HCT116 (cell line): ENCODE results near the gene TPM4. TPM values are rescaled to one million over a fixed set of nuclear protein-coding genes. Genes with fewer than 3 reads are reported as not detected.

Source experiments
- ATAC-seq: fragments of 200-7000 bp; cut with Tn5 transposase; 2 replicates; pipeline ENCODE4 v1.9.1; 2020; ENCODE audit warnings: mild to moderate bottlenecking, moderate library complexity
- BruUV-seq: library from RNA; stranded (reverse); fragments of 400-500 nt; replicated peaks from 2 replicates; lab custom pipeline; 2021; lab: Mats Ljungman, UMichigan
- CTCF ChIA-PET: fragments of 300-600 bp; sonication (Branson Sonifier 250); formaldehyde crosslinking; loops from one replicate; lab custom pipeline; 2021; ENCODE audit warnings: antibody characterized with exemption; lab: Charles Lee
- POLR2A ChIA-PET: fragments of 300-600, 350-600 bp; sonication (Branson Sonifier 250); formaldehyde crosslinking; loops from one replicate; lab custom pipeline; 2021; ENCODE audit warnings: antibody characterized with exemption; lab: Charles Lee
- RAD21 ChIA-PET, 2 experiments: fragments of 300-600 bp; sonication (Branson Sonifier 250); formaldehyde crosslinking; loops; one replicate each; lab custom pipeline; 2023; ENCODE audit warnings: low total read pairs in 2 of 2; ENCODE audit not compliant: uncharacterized antibody in 2 of 2, unreplicated experiment in 2 of 2, low non-redundant PET in 1 of 2; lab: Charles Lee
- DNase-seq: peaks from one replicate; pipeline ENCODE4 v3.0.0-alpha.2; 2010; ENCODE audit warnings: low read depth, low spot score
- H2AFZ ChIP-seq: fragments of 200-600 bp; shearing (Covaris generic), sonication (generic); 2 replicates; pipeline ENCODE4 v1.6.1; 2017; ENCODE audit warnings: low read depth, mixed run types, mixed read lengths, antibody characterized with exemption, low read length; ENCODE audit not compliant: poor library complexity, severe bottlenecking
- H3K27ac ChIP-seq: 2 replicates; pipeline ENCODE4 v1.5.1; 2012; ENCODE audit warnings: low read depth, low read length
- H3K27me3 ChIP-seq: fragments of 200-600 bp; sonication (generic); 2 replicates; pipeline ENCODE4 v1.6.1; 2016; ENCODE audit warnings: mixed run types, low read length, mixed read lengths; ENCODE audit not compliant: insufficient read depth
- H3K36me3 ChIP-seq, 2 experiments: fragments of 200-500 bp in 1 of 2; fragments of 200-600 bp in 1 of 2; sonication (Bioruptor generic) in 1 of 2; sonication (generic) in 1 of 2; 2 replicates each; pipeline versions ENCODE4 v1.5.1 to v1.6.1; 2014 to 2016; ENCODE audit warnings: low read length in 2 of 2, inconsistent platforms in 1 of 2, mixed read lengths in 1 of 2, mixed run types in 1 of 2; ENCODE audit not compliant: insufficient read depth in 2 of 2, control insufficient read depth in 1 of 2
- H3K4me1 ChIP-seq, 2 experiments: fragments of 200-600 bp in 1 of 2; sonication (generic) in 1 of 2; 2 replicates each; pipeline versions ENCODE4 v1.5.1 to v1.6.1; 2012 to 2017; ENCODE audit warnings: low read length in 2 of 2, inconsistent platforms in 1 of 2, mild to moderate bottlenecking in 1 of 2, mixed read lengths in 1 of 2, mixed run types in 1 of 2, moderate library complexity in 1 of 2; ENCODE audit not compliant: insufficient read depth in 2 of 2, control insufficient read depth in 1 of 2
- H3K4me2 ChIP-seq: fragments of 200-600 bp; sonication (generic); 2 replicates; pipeline ENCODE4 v1.6.1; 2017; ENCODE audit warnings: mixed run types, low read length, mixed read lengths
- H3K4me3 ChIP-seq, 2 experiments: fragments of 200-600 bp in 1 of 2; sonication (generic) in 1 of 2; replicated peaks in 1 of 2; 2 replicates each; pipeline ENCODE4 v1.5.1; 2011 to 2016; ENCODE audit warnings: low read length in 2 of 2, control low read depth in 1 of 2, low read depth in 1 of 2, mild to moderate bottlenecking in 1 of 2, mixed read lengths in 1 of 2, mixed run types in 1 of 2
- H3K79me2 ChIP-seq: fragments of 200-600 bp; sonication (generic); 2 replicates; pipeline ENCODE4 v1.6.1; 2017; ENCODE audit warnings: mild to moderate bottlenecking, mixed run types, low read length, moderate library complexity, mixed read lengths; ENCODE audit not compliant: insufficient read depth
- H3K9ac ChIP-seq: fragments of 200-600 bp; sonication (generic); 2 replicates; pipeline ENCODE4 v1.6.1; 2016; ENCODE audit warnings: low read length, mixed read lengths
- H3K9me2 ChIP-seq: fragments of 200-600 bp; sonication (generic), shearing (Covaris generic); 2 replicates; pipeline ENCODE4 v1.6.1; 2017; ENCODE audit warnings: mixed run types, mild to moderate bottlenecking, moderate library complexity; ENCODE audit not compliant: insufficient read depth
- H3K9me3 ChIP-seq, 2 experiments: fragments of 200-500 bp in 1 of 2; fragments of 200-600 bp in 1 of 2; sonication (Bioruptor generic) in 1 of 2; sonication (generic) in 1 of 2; 2 replicates each; pipeline ENCODE4 v1.6.1; 2014 to 2017; ENCODE audit warnings: low read length in 2 of 2, mixed read lengths in 2 of 2, inconsistent platforms in 1 of 2, low read depth in 1 of 2, mild to moderate bottlenecking in 1 of 2, mixed run types in 1 of 2, moderate library complexity in 1 of 2; ENCODE audit not compliant: control insufficient read depth in 1 of 2, insufficient read depth in 1 of 2
- H4K20me1 ChIP-seq: fragments of 200-600 bp; sonication (generic), shearing (Covaris generic); 2 replicates; pipeline ENCODE4 v1.6.1; 2017; ENCODE audit warnings: mixed run types, mild to moderate bottlenecking, moderate library complexity; ENCODE audit not compliant: insufficient read depth
- ATF3 ChIP-seq: IDR thresholded peaks from 2 replicates; pipeline ENCODE4 v1.6.1; 2012
- CBX3 ChIP-seq: IDR thresholded peaks from 2 replicates; pipeline ENCODE4 v1.6.1; 2012; ENCODE audit warnings: low read depth
- CTCF ChIP-seq, 3 experiments: fragments of 200-600 bp in 1 of 3; sonication (generic) in 1 of 3; IDR thresholded peaks in 2 of 3; conservative IDR thresholded peaks in 1 of 3; 2 replicates each; pipeline ENCODE4 v1.5.1; 2012 to 2017; ENCODE audit warnings: low read depth in 2 of 3, low read length in 2 of 3, antibody characterized with exemption in 1 of 3, borderline replicate concordance in 1 of 3, control low read depth in 1 of 3, mild to moderate bottlenecking in 1 of 3, mixed read lengths in 1 of 3, mixed run types in 1 of 3, moderate library complexity in 1 of 3; ENCODE audit not compliant: insufficient read depth in 1 of 3
- ELF1 ChIP-seq: IDR thresholded peaks from 2 replicates; pipeline ENCODE4 v1.6.1; 2012; ENCODE audit warnings: low read depth, borderline replicate concordance
- EZH2 ChIP-seq: fragments of 200-600 bp; sonication (generic); IDR thresholded peaks from 2 replicates; pipeline ENCODE4 v1.6.1; 2017; ENCODE audit warnings: antibody characterized with exemption, mixed run types
- EZH2phosphoT487 ChIP-seq: fragments of 200-600 bp; IDR thresholded peaks from 2 replicates; pipeline ENCODE4 v1.6.1; 2018; ENCODE audit warnings: antibody characterized with exemption, borderline replicate concordance
- FOSL1 ChIP-seq: IDR thresholded peaks from 2 replicates; pipeline ENCODE4 v1.6.1; 2012; ENCODE audit warnings: low read depth
- JUND ChIP-seq: IDR thresholded peaks from 2 replicates; pipeline ENCODE4 v1.6.1; 2012
- MAX ChIP-seq: IDR thresholded peaks from 2 replicates; pipeline ENCODE4 v1.6.1; 2012
- POLR2A ChIP-seq: IDR thresholded peaks from 2 replicates; pipeline ENCODE4 v1.7.0; 2011; ENCODE audit warnings: borderline replicate concordance; ENCODE audit not compliant: insufficient read depth, insufficient read length; ENCODE audit errors: extremely low read depth
- POLR2AphosphoS5 ChIP-seq: IDR thresholded peaks from 2 replicates; pipeline ENCODE4 v1.6.1; 2011; ENCODE audit warnings: mild to moderate bottlenecking, low read depth, low read length, moderate library complexity
- RAD21 ChIP-seq: IDR thresholded peaks from 2 replicates; pipeline ENCODE4 v1.6.1; 2012; ENCODE audit warnings: low read depth, mild to moderate bottlenecking
- REST ChIP-seq: IDR thresholded peaks from 2 replicates; pipeline ENCODE4 v1.6.1; 2012; ENCODE audit warnings: low read depth
- SIN3A ChIP-seq: IDR thresholded peaks from 2 replicates; pipeline ENCODE4 v1.6.1; 2012; ENCODE audit warnings: low read depth
- SP1 ChIP-seq: IDR thresholded peaks from 2 replicates; pipeline ENCODE4 v1.6.1; 2012; ENCODE audit warnings: low read depth
- SRF ChIP-seq: IDR thresholded peaks from 2 replicates; pipeline ENCODE4 v1.6.1; 2012; ENCODE audit warnings: low read depth
- ZBTB33 ChIP-seq: IDR thresholded peaks from 2 replicates; pipeline ENCODE4 v1.6.1; 2011; ENCODE audit warnings: mild to moderate bottlenecking, low read length, moderate library complexity; ENCODE audit not compliant: insufficient replicate concordance; ENCODE audit errors: extremely low read depth
- ZFX ChIP-seq: fragments of 450-650 bp; IDR thresholded peaks from 2 replicates; pipeline ENCODE4 v1.6.1; 2017
- ZNF274 ChIP-seq: fragments of 200-500 bp; sonication (Bioruptor generic); IDR thresholded peaks from 2 replicates; pipeline ENCODE4 v1.6.1; 2014; ENCODE audit warnings: mild to moderate bottlenecking, low read depth, low read length, inconsistent platforms
- intact Hi-C: fragments of 100-400 bp; cut with micrococcal nuclease; formaldehyde crosslinking; loops from 2 replicates; pipeline ENCODE4 v1.10.0; 2022
- total RNA-seq: library from RNA; stranded (reverse); gene quantifications from one replicate; pipeline ENCODE4 v1.2.1, GENCODE V29; 2021; ENCODE audit not compliant: unreplicated experiment

Gene TPM4
- total RNA-seq, 1 experiment from 2014 or later, result 275 TPM

GRCh38 chr19:16071072-16071691 is 5.1 kb upstream of the TPM4 start:
- Histone ChIP-seq H3K27ac (peak overlapping the region; percentile 83), H3K4me3 (peak overlapping the region in 1 of 2 experiments; percentile 96; a peak in 2 of 4 replicates), H2AFZ (no peak overlapping the region), H3K9ac (peak overlapping the region; percentile 88), H3K27me3 (no peaks in the 10 kb centered on the region), H3K4me1 (peaks cover 24 to 58% of the 10 kb centered on the region in 2 experiments), H3K36me3 (peaks cover 0 to 24% of the 10 kb centered on the region in 2 experiments; a peak in 1 of 4 replicates), H3K9me3 (no peaks in the 10 kb centered on the region), H4K20me1 (no peaks in the 10 kb centered on the region), H3K4me2 (peak overlapping the region; percentile 80), H3K9me2 (no peaks in the 10 kb centered on the region), H3K79me2 (peaks cover 83% of the 10 kb centered on the region)
- POLR2A ChIA-PET, result interaction anchor here (0.7 to 1.3 kb wide), 4 partner anchors 24 to 260 kb away, joined by 3 read pairs; partner anchors contain the start of gene AP1M1
- RAD21 ChIA-PET, result interaction anchor here in 1 of 2 experiments (0.6 kb wide), 1 partner anchor 187 kb away, joined by 3 read pairs; no protein-coding TSS in a partner anchor
- no TSS peak for BruUV-seq
- no peak for DNase-seq
- CTCF ChIA-PET, result interaction anchor here (2.7 kb wide), 1 partner anchor 8 kb away, joined by 9 read pairs; no protein-coding TSS in a partner anchor
- intact Hi-C loops, result no loop called here
- TF ChIP-seq MAX, result no peak
- TF ChIP-seq ELF1, result no peak
- TF ChIP-seq JUND, result no peak
- no peak for TF ChIP-seq SIN3A
- no peak for TF ChIP-seq REST
- no peak for TF ChIP-seq SP1
- no peak for TF ChIP-seq POLR2A
- TF ChIP-seq SRF, result no peak
- TF ChIP-seq EZH2, result no peak
- TF ChIP-seq ZBTB33, result no peak
- TF ChIP-seq FOSL1, result no peak
- TF ChIP-seq RAD21, result no peak
- TF ChIP-seq EZH2phosphoT487, result no peak
- no peak for TF ChIP-seq ATF3
- TF ChIP-seq CTCF (IDR thresholded peaks at IDR 0.05 in 2 of 3, conservative IDR thresholded peaks at IDR 0.05 in 1 of 3; ENCODE audit: borderline replicate concordance in 1 of 3, insufficient read depth in 1 of 3, low read depth in 2 of 3, low read length in 2 of 3), result no peak
- no peak for TF ChIP-seq CBX3
- no peak for TF ChIP-seq POLR2AphosphoS5
- TF ChIP-seq ZNF274, result no peak
- no peak for TF ChIP-seq ZFX
- ATAC-seq, result no peak
